Measurements from ENCODE around the gene PAFAH1B2. TPM values are rescaled to one million over a fixed set of nuclear protein-coding genes. Genes with fewer than 3 reads are reported as not detected.

The PAFAH1B2 gene
- total and polyA plus RNA-seq, 2 donors (not counting 3 experiments of a cell fraction or from before 2014, with no cell fraction given) = 34.2 to 128 TPM

GRCh38 chr11:117210620-117211019 lies 66.5 kb downstream of the PAFAH1B2 start:
- Histone ChIP-seq H3K27me3 (ENCODE audit: control insufficient read depth in 2 of 2, insufficient read depth in 2 of 2, low read length in 2 of 2) (no peaks in the 10 kb centered on the region), H3K36me3 (ENCODE audit: control insufficient read depth in 2 of 2, extremely low read depth in 1 of 2, insufficient read depth in 2 of 2, low read length in 2 of 2) (peaks cover 2 to 4% of the 10 kb centered on the region in 2 experiments), H3K4me1 (ENCODE audit: control insufficient read depth, extremely low read depth, insufficient read depth, low read length) (no peaks in the 10 kb centered on the region), H2AFZ (ENCODE audit: low read depth, low read length) (no peak overlapping the region), H4K20me1 (replicated peaks; ENCODE audit: control insufficient read depth, extremely low read depth, insufficient read depth, low read length) (no peaks in the 10 kb centered on the region), H3K4me3 (replicated peaks in 1 of 3; ENCODE audit: insufficient read depth in 1 of 3, low read depth in 1 of 3, low read length in 3 of 3) (no peak overlapping the region), H3K79me2 (ENCODE audit: control insufficient read depth, insufficient read depth, low read length) (no peaks in the 10 kb centered on the region), H3K9ac (replicated peaks; ENCODE audit: extremely low read depth, insufficient read depth, low read length) (no peak overlapping the region), H3K27ac (ENCODE audit: insufficient read depth, low read depth, low read length) (no peak overlapping the region), H3K4me2 (ENCODE audit: insufficient read depth, low read length) (no peak overlapping the region), H3K9me3 (replicated peaks; ENCODE audit: control insufficient read depth, insufficient read depth, low read length) (no peaks in the 10 kb centered on the region), H3K9me1 (replicated peaks; ENCODE audit: control insufficient read depth, extremely low read depth, insufficient read depth, low read length) (no peaks in the 10 kb centered on the region)
- ChIA-PET CTCF (interaction anchor here (1.5 to 1.8 kb wide), 2 partner anchors 16 to 30 kb away, joined by 4 to 5 read pairs; no protein-coding TSS in a partner anchor), POLR2A (no interaction called here)
- no peak for TF ChIP-seq MYC (IDR thresholded peaks at IDR 0.05; ENCODE audit: low read depth, low read length)
- TF ChIP-seq MAX (IDR thresholded peaks at IDR 0.05; ENCODE audit: insufficient read depth, insufficient read length) = no peak
- no peak for TF ChIP-seq EZH2 (IDR thresholded peaks at IDR 0.05; ENCODE audit: borderline replicate concordance, low read depth, low read length, severe bottlenecking)
- intact Hi-C loops (cut with micrococcal nuclease) (no loop called here), dilution Hi-C loops (cut with MboI; ENCODE audit: extremely low pct_ligation_motif_present, low sequenced_read_pairs) (no loop called here)
- FAIRE-seq (no peak), DNase-seq (ENCODE audit: low read depth, low spot score) (no peak)
- BruUV-seq (replicated peaks) = no TSS peak

GRCh38 chr11:117212697-117213355 lies 68.7 kb downstream of the PAFAH1B2 start:
- no peak overlapping the region for H3K4me2 ChIP-seq (ENCODE audit: insufficient read depth, low read length)
- H3K4me3 ChIP-seq (replicated peaks in 1 of 3; ENCODE audit: insufficient read depth in 1 of 3, low read depth in 1 of 3, low read length in 3 of 3) = no peak overlapping the region
- no peak overlapping the region for H3K9ac ChIP-seq (replicated peaks; ENCODE audit: extremely low read depth, insufficient read depth, low read length)
- no peak for DNase-seq (ENCODE audit: low read depth, low spot score)
- no peak for FAIRE-seq
- TF ChIP-seq JUN (IDR thresholded peaks at IDR 0.05; ENCODE audit: borderline replicate concordance, insufficient read depth, insufficient read length, low read depth) = no peak
- no peak for TF ChIP-seq MAX (IDR thresholded peaks at IDR 0.05; ENCODE audit: insufficient read depth, insufficient read length)
- no peak for TF ChIP-seq CTCF (IDR thresholded peaks at IDR 0.05; ENCODE audit: extremely low read depth in 1 of 2, insufficient read depth in 1 of 2, low read depth in 1 of 2, low read length in 2 of 2)
- H3K27me3 ChIP-seq (ENCODE audit: control insufficient read depth in 2 of 2, insufficient read depth in 2 of 2, low read length in 2 of 2) = no peaks in the 10 kb centered on the region
- no peaks in the 10 kb centered on the region for H3K79me2 ChIP-seq (ENCODE audit: control insufficient read depth, insufficient read depth, low read length)
- dilution Hi-C loops (cut with MboI; ENCODE audit: extremely low pct_ligation_motif_present, low sequenced_read_pairs) (no loop called here), intact Hi-C loops (cut with micrococcal nuclease) (no loop called here)
- ChIA-PET CTCF (interaction anchor here (1.8 to 2.0 kb wide), 2 partner anchors 32 to 422 kb away, joined by 3 to 11 read pairs; partner anchors contain the start of gene APOA5), POLR2A (interaction anchor here (0.7 kb wide), 1 partner anchor 13 kb away, joined by 3 read pairs; no protein-coding TSS in a partner anchor)
- peaks cover 11% of the 10 kb centered on the region for H3K4me1 ChIP-seq (ENCODE audit: control insufficient read depth, extremely low read depth, insufficient read depth, low read length)
- H3K9me1 ChIP-seq (replicated peaks; ENCODE audit: control insufficient read depth, extremely low read depth, insufficient read depth, low read length) = no peaks in the 10 kb centered on the region
- no peak overlapping the region for H2AFZ ChIP-seq (ENCODE audit: low read depth, low read length)
- H4K20me1 ChIP-seq (replicated peaks; ENCODE audit: control insufficient read depth, extremely low read depth, insufficient read depth, low read length) = no peaks in the 10 kb centered on the region
- H3K27ac ChIP-seq (ENCODE audit: insufficient read depth, low read depth, low read length) = no peak overlapping the region
- BruUV-seq (replicated peaks) = no TSS peak
- peaks cover 2 to 4% of the 10 kb centered on the region in 2 experiments for H3K36me3 ChIP-seq (ENCODE audit: control insufficient read depth in 2 of 2, extremely low read depth in 1 of 2, insufficient read depth in 2 of 2, low read length in 2 of 2)
- H3K9me3 ChIP-seq (replicated peaks; ENCODE audit: control insufficient read depth, insufficient read depth, low read length) = no peaks in the 10 kb centered on the region

Data from endothelial cell of umbilical vein (primary cell).